ENCODE results near the gene WAPL. TPM values are rescaled to one million over a fixed set of nuclear protein-coding genes. Genes with fewer than 3 reads are reported as not detected.

The WAPL gene
- total RNA-seq, 1 experiment from 2014 or later = 48.0 TPM

DNA sequence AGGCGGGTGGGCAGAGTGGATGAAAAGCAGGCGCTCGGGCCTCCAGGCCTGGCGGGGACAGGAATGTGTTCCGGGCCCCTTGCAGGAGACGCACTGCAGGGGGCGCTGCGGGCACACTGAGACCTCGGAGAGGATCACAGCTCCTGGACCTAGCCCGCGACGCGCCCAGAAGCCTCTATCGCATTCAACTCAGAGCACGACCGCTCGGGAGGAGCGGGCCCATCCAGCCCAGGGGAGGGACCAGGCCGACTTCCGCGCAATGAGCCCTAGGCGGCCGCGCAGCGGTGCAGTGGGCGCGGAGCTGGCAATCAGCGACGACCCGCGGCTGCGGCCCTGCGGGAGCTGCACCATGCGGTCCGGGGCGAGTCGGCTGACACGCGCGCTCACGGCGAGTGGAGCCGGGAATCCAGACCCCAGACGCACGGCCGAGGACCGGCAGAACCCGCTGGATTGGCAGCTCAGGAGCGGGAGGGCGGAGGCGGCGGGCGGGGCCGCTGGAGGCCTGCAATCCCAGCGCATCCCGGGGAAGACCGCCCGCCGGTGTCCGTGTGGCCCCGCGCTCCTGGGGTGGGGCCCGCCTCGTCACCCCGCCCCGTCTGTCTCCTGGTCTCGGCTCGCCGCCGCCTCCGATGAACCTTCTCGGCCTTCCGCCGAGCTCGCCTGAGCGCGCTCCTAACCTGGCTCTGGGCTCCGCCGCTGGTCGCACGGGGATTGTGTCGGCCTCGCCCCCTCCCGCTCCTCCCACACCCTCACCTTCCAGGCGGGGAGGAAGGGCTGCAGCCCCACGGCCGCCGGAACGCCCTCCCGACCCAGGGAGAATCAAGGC, 121.5 kb downstream of the WAPL start:
- DNase-seq (ENCODE audit: low spot score) (peak; percentile 98), ATAC-seq (peak; percentile 94)
- ChIA-PET POLR2A (interaction anchor here (0.9 to 2.8 kb wide), 2 partner anchors 10 to 136 kb away, joined by 3 to 20 read pairs; no protein-coding TSS in a partner anchor), CTCF (interaction anchor here (0.6 to 5.1 kb wide), 45 partner anchors 10 to 561 kb away, joined by 3 to 75 read pairs (median 5); partner anchors contain the start of genes GRID1 and WAPL)
- peak overlapping the region; percentile 71 for H3K4me3 Mint-ChIP-seq
- H3K4me1 Mint-ChIP-seq = peaks cover 23% of the 10 kb centered on the region
- H3K36me3 Mint-ChIP-seq = no peaks in the 10 kb centered on the region
- H3K27ac Mint-ChIP-seq = no peak overlapping the region
- H3K27me3 Mint-ChIP-seq (ENCODE audit: low read depth) = peaks cover 70% of the 10 kb centered on the region
- peaks cover 3% of the 10 kb centered on the region; the same call in 1 of the 2 replicates for H3K9me3 Mint-ChIP-seq
- TF ChIP-seq, protein P1, sequence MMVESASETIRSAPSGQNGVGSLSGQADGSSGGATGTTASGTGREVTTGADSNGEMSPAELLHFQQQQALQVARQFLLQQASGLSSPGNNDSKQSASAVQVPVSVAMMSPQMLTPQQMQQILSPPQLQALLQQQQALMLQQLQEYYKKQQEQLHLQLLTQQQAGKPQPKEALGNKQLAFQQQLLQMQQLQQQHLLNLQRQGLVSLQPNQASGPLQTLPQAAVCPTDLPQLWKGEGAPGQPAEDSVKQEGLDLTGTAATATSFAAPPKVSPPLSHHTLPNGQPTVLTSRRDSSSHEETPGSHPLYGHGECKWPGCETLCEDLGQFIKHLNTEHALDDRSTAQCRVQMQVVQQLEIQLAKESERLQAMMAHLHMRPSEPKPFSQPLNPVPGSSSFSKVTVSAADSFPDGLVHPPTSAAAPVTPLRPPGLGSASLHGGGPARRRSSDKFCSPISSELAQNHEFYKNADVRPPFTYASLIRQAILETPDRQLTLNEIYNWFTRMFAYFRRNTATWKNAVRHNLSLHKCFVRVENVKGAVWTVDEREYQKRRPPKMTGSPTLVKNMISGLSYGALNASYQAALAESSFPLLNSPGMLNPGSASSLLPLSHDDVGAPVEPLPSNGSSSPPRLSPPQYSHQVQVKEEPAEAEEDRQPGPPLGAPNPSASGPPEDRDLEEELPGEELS (CRISPR knock-in tag; IDR thresholded peaks at IDR 0.05) = 0 out of 2 replicates have a peak, but pooled peaks have one; percentile 13
- TF ChIP-seq, protein P2, sequence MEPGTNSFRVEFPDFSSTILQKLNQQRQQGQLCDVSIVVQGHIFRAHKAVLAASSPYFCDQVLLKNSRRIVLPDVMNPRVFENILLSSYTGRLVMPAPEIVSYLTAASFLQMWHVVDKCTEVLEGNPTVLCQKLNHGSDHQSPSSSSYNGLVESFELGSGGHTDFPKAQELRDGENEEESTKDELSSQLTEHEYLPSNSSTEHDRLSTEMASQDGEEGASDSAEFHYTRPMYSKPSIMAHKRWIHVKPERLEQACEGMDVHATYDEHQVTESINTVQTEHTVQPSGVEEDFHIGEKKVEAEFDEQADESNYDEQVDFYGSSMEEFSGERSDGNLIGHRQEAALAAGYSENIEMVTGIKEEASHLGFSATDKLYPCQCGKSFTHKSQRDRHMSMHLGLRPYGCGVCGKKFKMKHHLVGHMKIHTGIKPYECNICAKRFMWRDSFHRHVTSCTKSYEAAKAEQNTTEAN (CRISPR knock-in tag; IDR thresholded peaks at IDR 0.05) = peak; percentile 88; the same call in 1 of the 2 replicates
- TF ChIP-seq, protein P3, sequence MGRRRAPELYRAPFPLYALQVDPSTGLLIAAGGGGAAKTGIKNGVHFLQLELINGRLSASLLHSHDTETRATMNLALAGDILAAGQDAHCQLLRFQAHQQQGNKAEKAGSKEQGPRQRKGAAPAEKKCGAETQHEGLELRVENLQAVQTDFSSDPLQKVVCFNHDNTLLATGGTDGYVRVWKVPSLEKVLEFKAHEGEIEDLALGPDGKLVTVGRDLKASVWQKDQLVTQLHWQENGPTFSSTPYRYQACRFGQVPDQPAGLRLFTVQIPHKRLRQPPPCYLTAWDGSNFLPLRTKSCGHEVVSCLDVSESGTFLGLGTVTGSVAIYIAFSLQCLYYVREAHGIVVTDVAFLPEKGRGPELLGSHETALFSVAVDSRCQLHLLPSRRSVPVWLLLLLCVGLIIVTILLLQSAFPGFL (CRISPR knock-in tag; IDR thresholded peaks at IDR 0.05; ENCODE audit: borderline replicate concordance) = peak; percentile 83; the same call in 1 of the 2 replicates
- TF ChIP-seq ZNF423 (CRISPR knock-in tag; IDR thresholded peaks at IDR 0.05) = peak; percentile 63
- TF ChIP-seq ZNF121 (CRISPR knock-in tag; IDR thresholded peaks at IDR 0.05) = peak; percentile 65; the same call in 1 of the 2 replicates
- no peak; the same call in 1 of the 2 replicates for TF ChIP-seq E2F4 (CRISPR knock-in tag; IDR thresholded peaks at IDR 0.05; ENCODE audit: borderline replicate concordance, low read depth)
- TF ChIP-seq FOXP1 (CRISPR knock-in tag; IDR thresholded peaks at IDR 0.05; ENCODE audit: borderline replicate concordance) = no peak
- 0 out of 2 replicates have a peak, but pooled peaks have one; percentile 8 for TF ChIP-seq TEAD1 (CRISPR knock-in tag; IDR thresholded peaks at IDR 0.05)
- no peak for TF ChIP-seq OVOL2 (CRISPR knock-in tag; IDR thresholded peaks at IDR 0.05; ENCODE audit: borderline replicate concordance)
- TF ChIP-seq, protein P4, sequence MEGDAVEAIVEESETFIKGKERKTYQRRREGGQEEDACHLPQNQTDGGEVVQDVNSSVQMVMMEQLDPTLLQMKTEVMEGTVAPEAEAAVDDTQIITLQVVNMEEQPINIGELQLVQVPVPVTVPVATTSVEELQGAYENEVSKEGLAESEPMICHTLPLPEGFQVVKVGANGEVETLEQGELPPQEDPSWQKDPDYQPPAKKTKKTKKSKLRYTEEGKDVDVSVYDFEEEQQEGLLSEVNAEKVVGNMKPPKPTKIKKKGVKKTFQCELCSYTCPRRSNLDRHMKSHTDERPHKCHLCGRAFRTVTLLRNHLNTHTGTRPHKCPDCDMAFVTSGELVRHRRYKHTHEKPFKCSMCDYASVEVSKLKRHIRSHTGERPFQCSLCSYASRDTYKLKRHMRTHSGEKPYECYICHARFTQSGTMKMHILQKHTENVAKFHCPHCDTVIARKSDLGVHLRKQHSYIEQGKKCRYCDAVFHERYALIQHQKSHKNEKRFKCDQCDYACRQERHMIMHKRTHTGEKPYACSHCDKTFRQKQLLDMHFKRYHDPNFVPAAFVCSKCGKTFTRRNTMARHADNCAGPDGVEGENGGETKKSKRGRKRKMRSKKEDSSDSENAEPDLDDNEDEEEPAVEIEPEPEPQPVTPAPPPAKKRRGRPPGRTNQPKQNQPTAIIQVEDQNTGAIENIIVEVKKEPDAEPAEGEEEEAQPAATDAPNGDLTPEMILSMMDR (IDR thresholded peaks at IDR 0.05) = peak; percentile 71
- no peak for TF ChIP-seq ERG (CRISPR knock-in tag; IDR thresholded peaks at IDR 0.05)
- TF ChIP-seq JUN (CRISPR knock-in tag; IDR thresholded peaks at IDR 0.05) = peak; percentile 35; the same call in 1 of the 2 replicates
- no peak for TF ChIP-seq PRRX2 (CRISPR knock-in tag; IDR thresholded peaks at IDR 0.05)
- TF ChIP-seq HMGXB4 (CRISPR knock-in tag; IDR thresholded peaks at IDR 0.05) = peak; percentile 97
- TF ChIP-seq ETV6 (CRISPR knock-in tag; IDR thresholded peaks at IDR 0.05) = peak; percentile 87; the same call in 1 of the 2 replicates
- TF ChIP-seq ESRRA (CRISPR knock-in tag; IDR thresholded peaks at IDR 0.05; ENCODE audit: borderline replicate concordance) = peak; percentile 72; the same call in 1 of the 2 replicates
- peak; percentile 76; the same call in 1 of the 2 replicates for TF ChIP-seq KAT7 (CRISPR knock-in tag; IDR thresholded peaks at IDR 0.05; ENCODE audit: borderline replicate concordance)
- no peak for TF ChIP-seq ZNF512 (CRISPR knock-in tag; IDR thresholded peaks at IDR 0.05; ENCODE audit: borderline replicate concordance)
- peak; percentile 15; the same call in 1 of the 2 replicates for TF ChIP-seq MYBL2 (CRISPR knock-in tag; IDR thresholded peaks at IDR 0.05)
- peak; percentile 57; the same call in 1 of the 2 replicates for TF ChIP-seq SP1 (CRISPR knock-in tag; conservative IDR thresholded peaks at IDR 0.05)
- TF ChIP-seq RORB (CRISPR knock-in tag; IDR thresholded peaks at IDR 0.05) = no peak
- peak; percentile 80; the same call in 1 of the 2 replicates for TF ChIP-seq RELA (CRISPR knock-in tag; IDR thresholded peaks at IDR 0.05; ENCODE audit: borderline replicate concordance)
- peak; percentile 59 for TF ChIP-seq GABPB1 (CRISPR knock-in tag; IDR thresholded peaks at IDR 0.05)

Data from WTC11 (cell line).